ENCODE data around the gene ZSWIM5. TPM values are rescaled to one million over a fixed set of nuclear protein-coding genes. Genes with fewer than 3 reads are reported as not detected.
"Not testable (repeated sequence)": the region's sequence is repeated elsewhere in the genome, so short reads cannot be mapped to it uniquely, and the experiment has no call there.

The ZSWIM5 gene
- total RNA-seq, 1 experiment from 2014 or later: 7.9 TPM

- TF ChIP-seq CTCF (IDR thresholded peaks at IDR 0.05) (no peak), REST (IDR thresholded peaks at IDR 0.05; ENCODE audit: insufficient read depth in 1 of 2, low read depth in 2 of 2, low read length in 1 of 2) (no peak), POLR2AphosphoS5 (IDR thresholded peaks at IDR 0.05; ENCODE audit: low read depth, low read length) (no peak), TCF7L2 (IDR thresholded peaks at IDR 0.05; ENCODE audit: low read depth, low read length) (no peak)
- CTCF ChIA-PET: no interaction called here
Observed at GRCh38 chr1:45079533-45079932, 126.9 kb downstream of the ZSWIM5 start.

DNA sequence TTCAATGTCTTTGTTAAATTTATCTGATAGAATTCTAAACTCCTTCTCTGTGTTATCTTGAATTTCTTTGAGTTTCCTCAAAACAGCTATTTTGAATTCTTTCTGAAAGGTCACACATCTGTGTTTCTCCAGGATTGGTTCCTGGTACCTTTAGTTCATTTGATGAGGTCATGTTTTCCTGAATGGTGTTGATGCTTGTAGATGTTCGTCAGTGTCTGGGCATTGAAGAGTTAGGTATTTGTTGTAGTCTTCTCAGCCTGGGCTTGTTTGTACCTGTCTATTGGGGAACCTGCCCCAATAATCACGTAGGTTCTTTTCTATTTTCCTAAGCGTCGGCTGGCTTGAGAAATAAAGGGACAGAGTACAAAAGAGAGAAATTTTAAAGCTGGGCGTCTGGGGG lies 129.4 kb downstream of the ZSWIM5 start:
- in situ Hi-C loops (cut with HindIII; ENCODE audit: low pct_unique_long_range_greater_than_20kb, low sequenced_read_pairs); BruUV-seq (replicated peaks); H3K36me3 ChIP-seq (ENCODE audit: control insufficient read depth, insufficient read depth, low read length); CTCF ChIA-PET; H3K9me3 ChIP-seq (ENCODE audit: control insufficient read depth, insufficient read depth, low read depth, low read length); DNase-seq (ENCODE audit: low read depth, low spot score); POLR2A ChIA-PET; ATAC-seq; H3K4me3 ChIP-seq (ENCODE audit: low read depth in 2 of 2, low read length in 2 of 2); H3K27ac ChIP-seq (ENCODE audit: low read length); H3K4me1 ChIP-seq (ENCODE audit: control insufficient read depth, insufficient read depth, low read length); H3K27me3 ChIP-seq (ENCODE audit: control insufficient read depth, insufficient read depth, low read length); intact Hi-C loops (cut with micrococcal nuclease; ENCODE audit: unreplicated experiment): not testable (repeated sequence)

More at GRCh38 chr1:45079533-45079932, 126.9 kb downstream of the ZSWIM5 start:
- Histone ChIP-seq H3K27ac (ENCODE audit: low read length) (no peak overlapping the region), H3K27me3 (ENCODE audit: control insufficient read depth, insufficient read depth, low read length) (no peaks in the 10 kb centered on the region), H3K36me3 (ENCODE audit: control insufficient read depth, insufficient read depth, low read length) (no peaks in the 10 kb centered on the region), H3K4me3 (ENCODE audit: low read depth in 2 of 2, low read length in 2 of 2) (no peak overlapping the region), H3K4me1 (ENCODE audit: control insufficient read depth, insufficient read depth, low read length) (no peaks in the 10 kb centered on the region), H3K9me3 (ENCODE audit: control insufficient read depth, insufficient read depth, low read depth, low read length) (no peaks in the 10 kb centered on the region)
- POLR2A ChIA-PET: no interaction called here
- no TSS peak for BruUV-seq (replicated peaks)
- intact Hi-C loops (cut with micrococcal nuclease; ENCODE audit: unreplicated experiment) (no loop called here), in situ Hi-C loops (cut with HindIII; ENCODE audit: low pct_unique_long_range_greater_than_20kb, low sequenced_read_pairs) (no loop called here)
- ATAC-seq: no peak
- no peak for DNase-seq (ENCODE audit: low read depth, low spot score)

DNA sequence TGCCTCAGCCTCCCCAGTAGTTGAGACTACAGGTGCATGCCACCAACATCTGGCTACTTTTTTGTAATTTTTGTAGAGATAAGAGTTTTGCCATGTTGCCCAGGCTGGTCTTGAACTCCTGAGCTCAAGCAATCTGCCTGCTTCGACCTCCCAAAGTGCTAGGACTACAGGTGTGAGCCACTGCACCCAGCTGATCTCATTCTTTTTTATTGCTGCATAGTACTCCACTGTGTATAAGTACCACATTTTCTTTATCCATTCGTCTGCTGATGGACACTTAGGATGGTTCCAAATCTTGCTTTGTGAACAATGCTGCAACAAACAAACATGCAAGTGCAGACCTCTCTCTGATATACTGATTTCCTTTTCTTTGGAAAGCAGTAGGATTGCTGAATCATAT lies 134.8 kb downstream of the ZSWIM5 start:
- in situ Hi-C loops (cut with HindIII; ENCODE audit: low pct_unique_long_range_greater_than_20kb, low sequenced_read_pairs): no loop called here
- Histone ChIP-seq H3K27me3 (ENCODE audit: control insufficient read depth, insufficient read depth, low read length) (no peaks in the 10 kb centered on the region), H3K36me3 (ENCODE audit: control insufficient read depth, insufficient read depth, low read length) (no peaks in the 10 kb centered on the region), H3K9me3 (ENCODE audit: control insufficient read depth, insufficient read depth, low read depth, low read length) (no peaks in the 10 kb centered on the region), H3K27ac (ENCODE audit: low read length) (no peak overlapping the region), H3K4me3 (ENCODE audit: low read depth in 2 of 2, low read length in 2 of 2) (no peak overlapping the region), H3K4me1 (ENCODE audit: control insufficient read depth, insufficient read depth, low read length) (no peaks in the 10 kb centered on the region)
- intact Hi-C loops (cut with micrococcal nuclease; ENCODE audit: unreplicated experiment): no loop called here
- POLR2A ChIA-PET: interaction anchor here (0.7 kb wide), 1 partner anchor 252 kb away, joined by 7 read pairs; no protein-coding TSS in a partner anchor
- ATAC-seq: no peak
- no peak for DNase-seq (ENCODE audit: low read depth, low spot score)
- CTCF ChIA-PET: no interaction called here
- TF ChIP-seq CTCF (IDR thresholded peaks at IDR 0.05) (no peak), REST (IDR thresholded peaks at IDR 0.05; ENCODE audit: insufficient read depth in 1 of 2, low read depth in 2 of 2, low read length in 1 of 2) (no peak), SIN3A (IDR thresholded peaks at IDR 0.05; ENCODE audit: borderline replicate concordance, insufficient read depth, low read depth, low read length) (no peak), POLR2AphosphoS5 (IDR thresholded peaks at IDR 0.05; ENCODE audit: low read depth, low read length) (no peak), TCF7L2 (IDR thresholded peaks at IDR 0.05; ENCODE audit: low read depth, low read length) (no peak)
- no TSS peak for BruUV-seq (replicated peaks)
